K562 (cell line): Measurements from ENCODE around the gene FAM149B1.

ENCODE experiments used
- MYC ChIP-seq, 2 experiments: fragments of 250-450 bp in 1 of 2; sonication (Bioruptor Pico) in 1 of 2; IDR thresholded peaks; 2 replicates each; pipeline versions ENCODE4 v1.5.1 to v1.6.1; 2012 to 2021; ENCODE audit warnings: low read depth in 2 of 2, borderline replicate concordance in 1 of 2, improper control_type of control experiment in 1 of 2, low read length in 1 of 2, mild to moderate bottlenecking in 1 of 2, moderate library complexity in 1 of 2
- NFRKB ChIP-seq: fragments of 450-650 bp; IDR thresholded peaks from 2 replicates; pipeline ENCODE4 v1.6.1; 2016; ENCODE audit warnings: low read depth
- SREBF1 ChIP-seq: fragments of 150-350 bp; IDR thresholded peaks from 2 replicates; pipeline ENCODE4 v1.6.1; 2014; ENCODE audit warnings: antibody characterized with exemption, low read depth, low read length, borderline replicate concordance
- ZNF133 ChIP-seq: fragments of 250-450 bp; sonication (Bioruptor Pico); IDR thresholded peaks from 2 replicates; pipeline ENCODE4 v1.4.0; 2020; ENCODE audit warnings: mild to moderate bottlenecking
- ZNF274 ChIP-seq: IDR thresholded peaks from 2 replicates; pipeline ENCODE4 v1.6.1; 2011; ENCODE audit warnings: low read depth, mild to moderate bottlenecking, low read length, moderate library complexity, borderline replicate concordance
- TF ChIP-seq, protein P1 (sequence below): fragments of 250-450 bp; sonication (Bioruptor Pico); IDR thresholded peaks from 2 replicates; pipeline ENCODE4 v1.5.0; 2021; ENCODE audit warnings: mild to moderate bottlenecking, borderline replicate concordance

- TF ChIP-seq SREBF1 (no peak), MYC (IDR thresholded peaks at IDR 0.05; ENCODE audit: low read depth, low read length) (no peak), MYC (CRISPR knock-in tag; IDR thresholded peaks at IDR 0.05; ENCODE audit: borderline replicate concordance, low read depth) (no peak), NFRKB (no peak), ZNF133 (CRISPR knock-in tag) (no peak), ZNF274 (no peak)
- TF ChIP-seq, protein P1, sequence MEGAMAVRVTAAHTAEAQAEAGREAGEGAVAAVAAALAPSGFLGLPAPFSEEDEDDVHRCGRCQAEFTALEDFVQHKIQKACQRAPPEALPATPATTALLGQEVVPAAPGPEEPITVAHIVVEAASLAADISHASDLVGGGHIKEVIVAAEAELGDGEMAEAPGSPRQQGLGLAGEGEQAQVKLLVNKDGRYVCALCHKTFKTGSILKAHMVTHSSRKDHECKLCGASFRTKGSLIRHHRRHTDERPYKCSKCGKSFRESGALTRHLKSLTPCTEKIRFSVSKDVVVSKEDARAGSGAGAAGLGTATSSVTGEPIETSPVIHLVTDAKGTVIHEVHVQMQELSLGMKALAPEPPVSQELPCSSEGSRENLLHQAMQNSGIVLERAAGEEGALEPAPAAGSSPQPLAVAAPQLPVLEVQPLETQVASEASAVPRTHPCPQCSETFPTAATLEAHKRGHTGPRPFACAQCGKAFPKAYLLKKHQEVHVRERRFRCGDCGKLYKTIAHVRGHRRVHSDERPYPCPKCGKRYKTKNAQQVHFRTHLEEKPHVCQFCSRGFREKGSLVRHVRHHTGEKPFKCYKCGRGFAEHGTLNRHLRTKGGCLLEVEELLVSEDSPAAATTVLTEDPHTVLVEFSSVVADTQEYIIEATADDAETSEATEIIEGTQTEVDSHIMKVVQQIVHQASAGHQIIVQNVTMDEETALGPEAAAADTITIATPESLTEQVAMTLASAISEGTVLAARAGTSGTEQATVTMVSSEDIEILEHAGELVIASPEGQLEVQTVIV, result no peak
Measured at GRCh38 chr10:73169320-73169719, 1.4 kb downstream of the FAM149B1 start.
